B cell (primary cell): ENCODE results near the gene GBA2. TPM values are rescaled to one million over a fixed set of nuclear protein-coding genes. Genes with fewer than 3 reads are reported as not detected.

ENCODE experiments used
- ATAC-seq: fragments of 200-7000 bp; cut with Tn5 transposase; one replicate; pipeline ENCODE4 v1.10.0; 2021; ENCODE audit warnings: low read depth, mild to moderate bottlenecking, moderate number of reproducible peaks, moderate library complexity
- CTCF ChIA-PET: fragments of 350-600 bp; sonication (Branson Sonifier 250); formaldehyde crosslinking; loops from one replicate; lab custom pipeline; 2021; ENCODE audit warnings: antibody characterized with exemption, inconsistent platforms; lab: Charles Lee
- POLR2A ChIA-PET: fragments of 350-600 bp; sonication (Branson Sonifier 250); formaldehyde crosslinking; loops from one replicate; lab custom pipeline; 2021; ENCODE audit warnings: antibody characterized with exemption; lab: Charles Lee
- DNase-seq: peaks from one replicate; pipeline ENCODE4 v3.0.0; 2013
- H2AFZ ChIP-seq: 2 replicates; pipeline ENCODE4 v1.6.1; 2012; ENCODE audit warnings: mild to moderate bottlenecking, low read depth, low read length; ENCODE audit not compliant: insufficient read depth, poor library complexity, severe bottlenecking
- H3K27ac ChIP-seq, 2 donors: 1 replicate in 1 of 2; 2 replicates in 1 of 2; pipeline ENCODE4 v1.5.1; 2012 to 2013; ENCODE audit warnings: low read length in 2 of 2, mild to moderate bottlenecking in 2 of 2, moderate library complexity in 1 of 2
- H3K27me3 ChIP-seq, 4 experiments: fragments of 200-600 bp in 1 of 4; sonication (generic) in 1 of 4; replicated peaks in 1 of 4; 1 replicate in 2 of 4; 2 replicates in 2 of 4; pipeline versions ENCODE4 v1.6.1 to v1.7.0; 2013 to 2016; ENCODE audit warnings: low read length in 3 of 4, mild to moderate bottlenecking in 2 of 4, mixed read lengths in 1 of 4, moderate library complexity in 1 of 4; ENCODE audit not compliant: insufficient read depth in 4 of 4, control insufficient read depth in 3 of 4; ENCODE audit errors: control extremely low read depth in 1 of 4
- H3K36me3 ChIP-seq, 2 experiments: replicated peaks in 1 of 2; 1 replicate in 1 of 2; 2 replicates in 1 of 2; pipeline versions ENCODE4 v1.6.1 to v1.7.1; 2013; ENCODE audit warnings: low read length in 1 of 2; ENCODE audit not compliant: insufficient read depth in 2 of 2, control insufficient read depth in 1 of 2; ENCODE audit errors: control extremely low read depth in 1 of 2, extremely low read depth in 1 of 2
- H3K4me1 ChIP-seq, 2 donors: fragments of 200-600 bp in 1 of 2; sonication (generic) in 1 of 2; 1 replicate in 1 of 2; 2 replicates in 1 of 2; pipeline versions ENCODE4 v1.5.1 to v1.6.1; 2013 to 2017; ENCODE audit warnings: low read length in 2 of 2; ENCODE audit not compliant: control insufficient read depth in 2 of 2, insufficient read depth in 2 of 2
- H3K4me2 ChIP-seq: replicated peaks from 2 replicates; pipeline ENCODE3; 2012; ENCODE audit warnings: mild to moderate bottlenecking, low read depth, low read length; ENCODE audit not compliant: poor library complexity, severe bottlenecking
- H3K4me3 ChIP-seq, 5 experiments: fragments of 200-600 bp in 1 of 5; sonication (generic) in 1 of 5; 1 replicate in 3 of 5; 2 replicates in 2 of 5; pipeline versions ENCODE4 v1.5.1 to v1.7.0; 2011 to 2016; ENCODE audit warnings: low read length in 4 of 5, mild to moderate bottlenecking in 4 of 5, low read depth in 2 of 5, control low read depth in 1 of 5, moderate library complexity in 1 of 5; ENCODE audit not compliant: insufficient read depth in 1 of 5; ENCODE audit errors: control extremely low read depth in 1 of 5, extremely low read depth in 1 of 5
- H3K79me2 ChIP-seq: fragments of 200-600 bp; sonication (generic); one replicate; pipeline ENCODE4 v1.6.0; 2016; ENCODE audit warnings: low read length; ENCODE audit not compliant: control insufficient read depth, insufficient read depth
- H3K9ac ChIP-seq: fragments of 200-600 bp; sonication (generic); 2 replicates; pipeline ENCODE4 v1.6.1; 2017; ENCODE audit warnings: mild to moderate bottlenecking, low read length, moderate library complexity
- H3K9me3 ChIP-seq, 3 donors: one replicate each; pipeline versions ENCODE4 v1.6.1 to v1.7.1; 2013; ENCODE audit warnings: low read length in 2 of 3; ENCODE audit not compliant: control insufficient read depth in 2 of 3, insufficient read depth in 1 of 3; ENCODE audit errors: control extremely low read depth in 1 of 3
- H4K20me1 ChIP-seq: 2 replicates; pipeline ENCODE4 v1.6.0; 2012; ENCODE audit warnings: mild to moderate bottlenecking, low read length; ENCODE audit not compliant: insufficient read depth, control insufficient read depth, poor library complexity, severe bottlenecking
- H3K27ac Mint-ChIP-seq: one replicate; pipeline ENCODE4 v1.8.0; 2021; ENCODE audit warnings: mixed read lengths
- H3K27me3 Mint-ChIP-seq: one replicate; pipeline ENCODE4 v1.8.0; 2021; ENCODE audit warnings: mixed read lengths
- H3K4me1 Mint-ChIP-seq: one replicate; pipeline ENCODE4 v1.8.0; 2021; ENCODE audit warnings: mixed read lengths
- H3K4me3 Mint-ChIP-seq: one replicate; pipeline ENCODE4 v1.8.0; 2021; ENCODE audit warnings: mixed read lengths
- H3K9me3 Mint-ChIP-seq: one replicate; pipeline ENCODE4 v1.8.0; 2022; ENCODE audit warnings: mixed read lengths; ENCODE audit not compliant: insufficient read depth
- EZH2 ChIP-seq: IDR thresholded peaks from 2 replicates; pipeline ENCODE4 v1.6.1; 2012; ENCODE audit warnings: borderline replicate concordance, low read depth, mild to moderate bottlenecking, moderate library complexity, low read length; ENCODE audit not compliant: insufficient read depth, poor library complexity, severe bottlenecking
- WGBS: methylation state at CpG from one replicate; pipeline ENCODE4 v1.1.5; 2013; ENCODE audit warnings: missing lambda C conversion rate; ENCODE audit not compliant: insufficient coverage; 5-methylcytosine and 5-hydroxymethylcytosine counted together
- intact Hi-C: fragments of 100-400 bp; cut with micrococcal nuclease; formaldehyde crosslinking; loops from one replicate; pipeline ENCODE4 v1.10.0; 2022
- polyA plus RNA-seq: library from polyadenylated mRNA; depleted of rRNA; stranded (reverse); fragments of >200 nt; gene quantifications from 2 replicates; pipeline ENCODE4 v1.2.3, GENCODE V29; 2012
- total RNA-seq, 2 donors: library from RNA; stranded (reverse); fragments of 120-200 nt in 1 of 2; gene quantifications; 1 replicate in 1 of 2; 2 replicates in 1 of 2; pipeline versions ENCODE4 v1.2.3 to v1.2.4, GENCODE V29; 2013 to 2022
- TF ChIP-seq, protein P1 (sequence below): fragments of 200-600 bp; IDR thresholded peaks from one replicate; pipeline ENCODE4 v1.8.0; 2022; ENCODE audit warnings: antibody characterized with exemption, mild to moderate bottlenecking

The GBA2 gene
- total and polyA plus RNA-seq, 2 donors (not counting 1 experiment from before 2014, with no cell fraction given), result 114 to 137 TPM

DNA sequence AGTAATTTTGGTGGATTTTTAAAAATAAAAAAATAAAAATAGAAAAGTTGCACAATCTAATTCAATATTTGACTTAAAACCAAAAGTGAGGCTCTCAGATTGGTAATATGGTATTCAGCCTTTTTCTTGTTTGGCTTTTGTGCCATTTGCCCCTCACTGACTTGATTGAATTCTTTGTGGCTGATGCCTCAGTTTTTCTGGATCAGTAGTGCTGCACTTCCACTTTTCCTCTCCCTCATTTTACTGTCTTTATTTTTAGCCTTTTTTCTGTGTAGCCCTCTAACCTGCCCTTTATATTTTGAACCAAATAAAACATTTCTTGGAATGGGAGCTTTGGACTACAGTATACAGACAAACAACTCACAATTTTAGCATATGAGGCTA is 8.9 kb upstream of the GBA2 start:
- intact Hi-C loops, result loop anchor here (1.0 to 5.0 kb wide), 6 partner anchors 9 to 641 kb away; partner anchors contain the start of genes ATOSB, GBA2, HINT2 and NPR2
- ATAC-seq (no peak), DNase-seq (no peak)
- H3K9me3 ChIP-seq, result no peaks in the 10 kb centered on the region
- H3K4me1 ChIP-seq, result peaks cover 34 to 44% of the 10 kb centered on the region in 2 donors
- TF ChIP-seq, protein P1, sequence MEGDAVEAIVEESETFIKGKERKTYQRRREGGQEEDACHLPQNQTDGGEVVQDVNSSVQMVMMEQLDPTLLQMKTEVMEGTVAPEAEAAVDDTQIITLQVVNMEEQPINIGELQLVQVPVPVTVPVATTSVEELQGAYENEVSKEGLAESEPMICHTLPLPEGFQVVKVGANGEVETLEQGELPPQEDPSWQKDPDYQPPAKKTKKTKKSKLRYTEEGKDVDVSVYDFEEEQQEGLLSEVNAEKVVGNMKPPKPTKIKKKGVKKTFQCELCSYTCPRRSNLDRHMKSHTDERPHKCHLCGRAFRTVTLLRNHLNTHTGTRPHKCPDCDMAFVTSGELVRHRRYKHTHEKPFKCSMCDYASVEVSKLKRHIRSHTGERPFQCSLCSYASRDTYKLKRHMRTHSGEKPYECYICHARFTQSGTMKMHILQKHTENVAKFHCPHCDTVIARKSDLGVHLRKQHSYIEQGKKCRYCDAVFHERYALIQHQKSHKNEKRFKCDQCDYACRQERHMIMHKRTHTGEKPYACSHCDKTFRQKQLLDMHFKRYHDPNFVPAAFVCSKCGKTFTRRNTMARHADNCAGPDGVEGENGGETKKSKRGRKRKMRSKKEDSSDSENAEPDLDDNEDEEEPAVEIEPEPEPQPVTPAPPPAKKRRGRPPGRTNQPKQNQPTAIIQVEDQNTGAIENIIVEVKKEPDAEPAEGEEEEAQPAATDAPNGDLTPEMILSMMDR, result no peak
- TF ChIP-seq EZH2, result no peak
- H3K4me2 ChIP-seq, result peak overlapping the region; percentile 89
- H3K4me3 ChIP-seq, result peak overlapping the region in 4 of 5 experiments; percentile 79 to 85 (median 83)
- H3K27me3 ChIP-seq, result no peaks in the 10 kb centered on the region
- H2AFZ ChIP-seq, result no peak overlapping the region
- POLR2A ChIA-PET, result interaction anchor here (3.1 kb wide), 1 partner anchor 10 kb away, joined by 16 read pairs; the partner anchor contains the start of genes GBA2 and RGP1
- peaks cover 2 to 18% of the 10 kb centered on the region in 2 experiments for H3K36me3 ChIP-seq
- CTCF ChIA-PET, result interaction anchor here (0.7 to 7.7 kb wide), 7 partner anchors 12 to 94 kb away, joined by 3 to 56 read pairs (median 4); partner anchors contain the start of genes GBA2 and RGP1
- H3K79me2 ChIP-seq, result peaks cover 75% of the 10 kb centered on the region
- H3K9ac ChIP-seq, result peak overlapping the region; percentile 82
- H3K9me3 Mint-ChIP-seq, result no peaks in the 10 kb centered on the region
- peak overlapping the region; percentile 92 to 94 for H3K27ac ChIP-seq
- no peaks in the 10 kb centered on the region for H3K27me3 Mint-ChIP-seq
- peaks cover 67% of the 10 kb centered on the region for H3K4me1 Mint-ChIP-seq
- peak overlapping the region; percentile 72 for H3K27ac Mint-ChIP-seq
- H4K20me1 ChIP-seq, result no peaks in the 10 kb centered on the region
- peak overlapping the region; percentile 93 for H3K4me3 Mint-ChIP-seq

- TF ChIP-seq, protein P1, result no peak
- no peak for TF ChIP-seq EZH2
- Histone ChIP-seq H3K27ac (peak overlapping the region; percentile 92 to 94), H3K4me3 (peak overlapping the region; percentile 17 to 85 (median 81)), H3K27me3 (no peaks in the 10 kb centered on the region), H3K79me2 (peaks cover 80% of the 10 kb centered on the region), H4K20me1 (no peaks in the 10 kb centered on the region), H3K4me1 (peaks cover 34 to 44% of the 10 kb centered on the region in 2 donors), H2AFZ (peak overlapping the region; percentile 88), H3K9ac (peak overlapping the region; percentile 82), H3K36me3 (peaks cover 2 to 23% of the 10 kb centered on the region in 2 experiments), H3K4me2 (peak overlapping the region; percentile 89), H3K9me3 (no peaks in the 10 kb centered on the region)
- H3K27ac Mint-ChIP-seq, result peak overlapping the region; percentile 97
- peak overlapping the region; percentile 93 for H3K4me3 Mint-ChIP-seq
- no peaks in the 10 kb centered on the region for H3K27me3 Mint-ChIP-seq
- DNase-seq (no peak), ATAC-seq (peak; percentile 23)
- no peaks in the 10 kb centered on the region for H3K9me3 Mint-ChIP-seq
- peaks cover 68% of the 10 kb centered on the region for H3K4me1 Mint-ChIP-seq
- CTCF ChIA-PET, result interaction anchor here (0.8 to 7.7 kb wide), 20 partner anchors 12 to 154 kb away, joined by 3 to 56 read pairs (median 4); partner anchors contain the start of genes CCDC107, CREB3, GBA2 and HINT2
- POLR2A ChIA-PET, result interaction anchor here (0.6 to 3.1 kb wide), 9 partner anchors 9 to 1709 kb away, joined by 3 to 16 read pairs (median 3); partner anchors contain the start of genes FAM221B, GBA2 and RGP1
- 0% methylated on average over 18 of the region's 20 CpGs for WGBS
- intact Hi-C loops, result loop anchor here (1.0 to 5.0 kb wide), 6 partner anchors 8 to 640 kb away; partner anchors contain the start of genes ATOSB, GBA2, HINT2 and NPR2
Measured at GRCh38 chr9:35757226-35757891, 8.3 kb upstream of the GBA2 start.
